Measurements from ENCODE around the gene TMEM45A.

DNA sequence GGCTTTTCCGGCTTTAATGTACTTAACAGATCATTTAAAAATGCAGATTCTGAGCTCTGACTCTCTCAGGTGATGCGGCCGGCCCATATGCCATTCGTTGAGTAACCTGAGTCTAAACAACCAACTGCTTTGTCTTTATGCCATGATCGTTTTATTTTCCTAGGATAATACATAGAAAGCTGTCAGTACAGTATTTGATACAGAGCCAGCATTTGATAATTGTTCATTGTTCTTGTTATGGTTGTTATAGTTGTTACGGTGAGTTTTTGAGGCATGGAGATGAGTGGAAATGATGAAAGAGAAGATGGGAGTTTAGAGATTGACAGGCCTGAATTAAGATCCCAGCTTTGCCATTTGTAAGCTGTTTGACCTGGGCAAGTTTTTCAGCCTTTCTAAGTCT lies 40.0 kb downstream of the TMEM45A start:
- TF ChIP-seq POLR2A (IDR thresholded peaks at IDR 0.05; ENCODE audit: low read length): no peak
- TF ChIP-seq GATA1 (IDR thresholded peaks at IDR 0.05; ENCODE audit: low read depth, low read length): no peak
